Effector memory CD4-positive, alpha-beta T cell (primary cell): ENCODE measurements around the gene UPF2.

Source experiments
- DNase-seq, 3 donors: peaks; one replicate each; pipeline ENCODE4 v3.0.0-alpha.2; 2020
- H3K27ac ChIP-seq: 2 replicates; pipeline ENCODE4 v1.7.0; 2013; ENCODE audit warnings: mild to moderate bottlenecking, low read length, moderate library complexity; ENCODE audit not compliant: insufficient read depth, poor library complexity, severe bottlenecking
- H3K27me3 ChIP-seq: replicated peaks from 2 replicates; pipeline ENCODE4 v1.7.0; 2013; ENCODE audit warnings: mild to moderate bottlenecking, low read length; ENCODE audit not compliant: insufficient read depth, control insufficient read depth, poor library complexity, severe bottlenecking
- H3K36me3 ChIP-seq: 2 replicates; pipeline ENCODE4 v1.7.0; 2013; ENCODE audit warnings: mild to moderate bottlenecking, low read length, moderate library complexity; ENCODE audit not compliant: control insufficient read depth, insufficient read depth
- H3K4me1 ChIP-seq: 2 replicates; pipeline ENCODE4 v1.7.0; 2013; ENCODE audit warnings: low read length, mild to moderate bottlenecking; ENCODE audit not compliant: control insufficient read depth, insufficient read depth, poor library complexity, severe bottlenecking
- H3K4me3 ChIP-seq: 2 replicates; pipeline ENCODE4 v1.7.0; 2013; ENCODE audit warnings: low read length, low read depth, mild to moderate bottlenecking; ENCODE audit not compliant: insufficient read depth, poor library complexity, severe bottlenecking
- H3K9me3 ChIP-seq: 2 replicates; pipeline ENCODE4 v1.7.0; 2013; ENCODE audit warnings: mild to moderate bottlenecking, low read length, moderate library complexity; ENCODE audit not compliant: control insufficient read depth

The UPF2 gene

DNA sequence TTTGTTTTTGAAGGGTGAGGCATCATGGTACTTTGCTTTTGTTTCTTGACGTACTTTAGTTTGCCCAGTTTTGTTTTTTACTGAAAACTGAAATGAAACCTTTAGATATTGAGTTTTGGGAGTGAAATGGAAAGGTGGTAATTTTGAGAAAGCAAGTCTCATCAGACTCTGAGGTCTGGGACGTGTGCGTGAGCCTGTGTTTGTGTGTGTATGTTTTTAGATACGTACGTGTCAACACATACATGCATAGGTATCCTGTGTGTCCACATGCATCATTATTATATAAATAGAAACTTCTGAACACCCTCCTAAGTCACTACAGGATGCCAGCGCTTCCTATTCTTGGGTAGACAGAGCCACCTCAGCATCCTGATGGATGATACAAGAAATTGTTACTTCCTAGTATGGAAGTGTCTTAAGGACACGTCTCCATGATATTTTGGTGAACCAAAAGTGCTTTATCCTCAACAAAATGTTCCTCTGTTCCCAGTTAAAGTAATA is 171.7 kb downstream of the UPF2 start:
- Histone ChIP-seq H3K27me3 (no peaks in the 10 kb centered on the region), H3K9me3 (no peaks in the 10 kb centered on the region), H3K4me1 (peaks cover 6% of the 10 kb centered on the region), H3K4me3 (no peak overlapping the region), H3K27ac (no peak overlapping the region), H3K36me3 (no peaks in the 10 kb centered on the region)
- no peak for DNase-seq

DNA sequence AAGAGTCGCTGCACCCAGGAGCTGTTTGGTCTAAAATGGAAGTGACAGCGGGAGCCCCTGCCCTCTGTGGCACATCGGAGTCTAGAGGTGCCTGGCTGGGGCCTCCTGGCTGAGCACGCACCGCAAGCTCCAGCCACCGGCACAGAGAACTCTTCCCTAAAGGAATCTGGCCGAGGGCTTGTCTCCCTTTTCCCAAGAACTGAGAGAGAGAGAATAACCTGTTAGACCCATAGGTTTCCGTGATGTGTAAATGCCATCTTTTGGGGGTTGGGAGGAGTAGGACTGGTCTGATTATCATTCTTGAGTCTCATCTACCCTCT is 172.2 kb downstream of the UPF2 start:
- H3K9me3 ChIP-seq = no peaks in the 10 kb centered on the region
- no peak for DNase-seq
- no peaks in the 10 kb centered on the region for H3K27me3 ChIP-seq
- H3K36me3 ChIP-seq = no peaks in the 10 kb centered on the region
- no peak overlapping the region for H3K4me3 ChIP-seq
- no peak overlapping the region for H3K27ac ChIP-seq
- peaks cover 6% of the 10 kb centered on the region for H3K4me1 ChIP-seq
